ENCODE measurements around the gene NCOA1.

The NCOA1 gene

GRCh38 chr2:24478243-24478642 is 12.8 kb upstream of the NCOA1 start:
- no peak overlapping the region for H3K4me3 ChIP-seq (ENCODE audit: low read depth in 1 of 2, low read length in 2 of 2)
- no peak overlapping the region for H3K4me2 ChIP-seq (ENCODE audit: insufficient read depth, low read length)
- DNase-seq, result no peak
- TF ChIP-seq EZH2 (IDR thresholded peaks at IDR 0.05; ENCODE audit: borderline replicate concordance, low read depth, low read length, severe bottlenecking) (no peak), CTCF (IDR thresholded peaks at IDR 0.05; ENCODE audit: borderline replicate concordance, extremely low read depth, low read length, poor library complexity, severe bottlenecking) (no peak)
- H3K36me3 ChIP-seq (ENCODE audit: insufficient read depth, low read length), result no peaks in the 10 kb centered on the region
- no peak overlapping the region for H3K9ac ChIP-seq (ENCODE audit: low read depth, low read length)
- H4K20me1 ChIP-seq (ENCODE audit: insufficient read depth, low read length), result no peaks in the 10 kb centered on the region
- ATAC-seq (ENCODE audit: insufficient read depth, low read depth), result no peak
- no peak overlapping the region for H2AFZ ChIP-seq (ENCODE audit: low read depth, low read length)
- H3K4me1 ChIP-seq (ENCODE audit: insufficient read depth, low read length), result no peaks in the 10 kb centered on the region
- peaks cover 2% of the 10 kb centered on the region for H3K9me3 ChIP-seq (ENCODE audit: insufficient read depth, low read length, severe bottlenecking)
- no peak overlapping the region for H3K27ac ChIP-seq (ENCODE audit: low read length)
- no peaks in the 10 kb centered on the region for H3K79me2 ChIP-seq (ENCODE audit: insufficient read depth, low read length)
- no peaks in the 10 kb centered on the region for H3K27me3 ChIP-seq (ENCODE audit: insufficient read depth, low read length, poor library complexity)

GRCh38 chr2:24480245-24480644 is 10.8 kb upstream of the NCOA1 start:
- H3K27ac ChIP-seq (ENCODE audit: low read length), result no peak overlapping the region
- ATAC-seq (ENCODE audit: insufficient read depth, low read depth) (no peak), DNase-seq (no peak)
- TF ChIP-seq CTCF (IDR thresholded peaks at IDR 0.05; ENCODE audit: borderline replicate concordance, extremely low read depth, low read length, poor library complexity, severe bottlenecking), result no peak
- TF ChIP-seq EZH2 (IDR thresholded peaks at IDR 0.05; ENCODE audit: borderline replicate concordance, low read depth, low read length, severe bottlenecking), result no peak
- H3K27me3 ChIP-seq (ENCODE audit: insufficient read depth, low read length, poor library complexity), result no peaks in the 10 kb centered on the region
- H3K9ac ChIP-seq (ENCODE audit: low read depth, low read length), result no peak overlapping the region
- H3K9me3 ChIP-seq (ENCODE audit: insufficient read depth, low read length, severe bottlenecking), result peaks cover 2% of the 10 kb centered on the region
- no peak overlapping the region for H3K4me3 ChIP-seq (ENCODE audit: low read depth in 1 of 2, low read length in 2 of 2)
- H3K4me2 ChIP-seq (ENCODE audit: insufficient read depth, low read length), result no peak overlapping the region
- H3K4me1 ChIP-seq (ENCODE audit: insufficient read depth, low read length), result no peaks in the 10 kb centered on the region
- no peak overlapping the region for H2AFZ ChIP-seq (ENCODE audit: low read depth, low read length)
- no peaks in the 10 kb centered on the region for H4K20me1 ChIP-seq (ENCODE audit: insufficient read depth, low read length)
- no peaks in the 10 kb centered on the region for H3K36me3 ChIP-seq (ENCODE audit: insufficient read depth, low read length)
- H3K79me2 ChIP-seq (ENCODE audit: insufficient read depth, low read length), result no peaks in the 10 kb centered on the region

- no peaks in the 10 kb centered on the region for H3K79me2 ChIP-seq (ENCODE audit: insufficient read depth, low read length)
- no peak for TF ChIP-seq CTCF (IDR thresholded peaks at IDR 0.05; ENCODE audit: borderline replicate concordance, extremely low read depth, low read length, poor library complexity, severe bottlenecking)
- no peak for TF ChIP-seq EZH2 (IDR thresholded peaks at IDR 0.05; ENCODE audit: borderline replicate concordance, low read depth, low read length, severe bottlenecking)
- no peaks in the 10 kb centered on the region for H3K36me3 ChIP-seq (ENCODE audit: insufficient read depth, low read length)
- no peak overlapping the region for H3K4me2 ChIP-seq (ENCODE audit: insufficient read depth, low read length)
- no peak for ATAC-seq (ENCODE audit: insufficient read depth, low read depth)
- DNase-seq, result no peak
- no peak overlapping the region for H3K27ac ChIP-seq (ENCODE audit: low read length)
- H4K20me1 ChIP-seq (ENCODE audit: insufficient read depth, low read length), result no peaks in the 10 kb centered on the region
- no peak overlapping the region for H3K9ac ChIP-seq (ENCODE audit: low read depth, low read length)
- no peak overlapping the region for H2AFZ ChIP-seq (ENCODE audit: low read depth, low read length)
- no peaks in the 10 kb centered on the region for H3K4me1 ChIP-seq (ENCODE audit: insufficient read depth, low read length)
- H3K4me3 ChIP-seq (ENCODE audit: low read depth in 1 of 2, low read length in 2 of 2), result no peak overlapping the region
- peaks cover 2% of the 10 kb centered on the region for H3K9me3 ChIP-seq (ENCODE audit: insufficient read depth, low read length, severe bottlenecking)
- no peaks in the 10 kb centered on the region for H3K27me3 ChIP-seq (ENCODE audit: insufficient read depth, low read length, poor library complexity)
Observed at GRCh38 chr2:24482251-24482971, 8.6 kb upstream of the NCOA1 start.
